Smooth muscle cell (in vitro differentiated cells): ENCODE data around the gene CBX8. TPM values are rescaled to one million over a fixed set of nuclear protein-coding genes. Genes with fewer than 3 reads are reported as not detected.

Experiments
- DNase-seq: peaks from one replicate; lab custom pipeline; 2025; ENCODE audit not compliant: unreplicated experiment; lab: John Stamatoyannopoulos, UW
- H2AFZ ChIP-seq: fragments of 200-600 bp; sonication (generic); 2 replicates; pipeline ENCODE4 v1.6.0; 2016; ENCODE audit warnings: antibody characterized with exemption, low read depth, mild to moderate bottlenecking
- H3F3A ChIP-seq: fragments of 200-600 bp; sonication (generic); 2 replicates; pipeline ENCODE4 v1.6.0; 2017; ENCODE audit warnings: antibody characterized with exemption, low read depth
- H3K27ac ChIP-seq: fragments of 200-600 bp; sonication (generic); 2 replicates; pipeline ENCODE4 v1.5.1; 2016; ENCODE audit warnings: low read depth, mild to moderate bottlenecking
- H3K27me3 ChIP-seq: fragments of 200-600 bp; sonication (generic); 2 replicates; pipeline ENCODE4 v1.6.1; 2016; ENCODE audit warnings: low read depth, mild to moderate bottlenecking
- H3K36me3 ChIP-seq: fragments of 200-600 bp; sonication (generic); 2 replicates; pipeline ENCODE4 v1.5.1; 2016; ENCODE audit warnings: low read depth
- H3K4me1 ChIP-seq: fragments of 200-600 bp; sonication (generic); 2 replicates; pipeline ENCODE4 v1.5.1; 2016; ENCODE audit warnings: low read depth
- H3K4me2 ChIP-seq: fragments of 200-600 bp; sonication (generic); 2 replicates; pipeline ENCODE4 v1.6.0; 2016; ENCODE audit warnings: mild to moderate bottlenecking
- H3K4me3 ChIP-seq: fragments of 200-600 bp; sonication (generic); 2 replicates; pipeline ENCODE4 v1.5.1; 2016; ENCODE audit warnings: mild to moderate bottlenecking
- H3K79me2 ChIP-seq: fragments of 200-600 bp; sonication (generic); 2 replicates; pipeline ENCODE4 v1.6.0; 2016; ENCODE audit warnings: low read depth, mild to moderate bottlenecking
- H3K9ac ChIP-seq: fragments of 200-600 bp; sonication (generic); 2 replicates; pipeline ENCODE4 v1.6.0; 2016; ENCODE audit warnings: low read depth
- H3K9me3 ChIP-seq: fragments of 200-600 bp; sonication (generic); replicated peaks from 2 replicates; pipeline ENCODE4 v1.5.1; 2016; ENCODE audit warnings: low read depth
- H4K20me1 ChIP-seq: fragments of 200-600 bp; sonication (generic); 2 replicates; pipeline ENCODE4 v1.6.0; 2016; ENCODE audit warnings: low read depth
- CTCF ChIP-seq: fragments of 200-600 bp; sonication (generic); IDR thresholded peaks from 2 replicates; pipeline ENCODE4 v1.5.1; 2017; ENCODE audit warnings: borderline replicate concordance, mild to moderate bottlenecking, antibody characterized with exemption; ENCODE audit not compliant: insufficient read depth, poor library complexity, severe bottlenecking
- WGBS: methylation state at CpG from one replicate; pipeline ENCODE4 v1.1.7; 2016; ENCODE audit warnings: low lambda C conversion rate; 5-methylcytosine and 5-hydroxymethylcytosine counted together
- polyA plus RNA-seq: library from polyadenylated mRNA; unstranded; fragments of >200 nt; fragmentation: Nextera tagmentation; extraction: Ambion mirVana; gene quantifications from 2 replicates; pipeline ENCODE4 v1.2.1, GENCODE V29; 2016
- total RNA-seq: library from RNA; depleted of rRNA; stranded (reverse); fragments of >200 nt; gene quantifications from 2 replicates; pipeline ENCODE4 v1.2.3, GENCODE V29; 2014

Gene CBX8
- total and polyA plus RNA-seq, 2 experiments from 2014 or later = 2.6 to 4.3 TPM

- Histone ChIP-seq H2AFZ (no peak overlapping the region), H3K36me3 (no peaks in the 10 kb centered on the region), H3K4me2 (peak overlapping the region; percentile 100), H3K9ac (no peak overlapping the region), H3K79me2 (peaks cover 11% of the 10 kb centered on the region), H3K27ac (no peak overlapping the region), H3K9me3 (no peaks in the 10 kb centered on the region), H3K27me3 (peaks cover 32% of the 10 kb centered on the region), H3K4me3 (peak overlapping the region; percentile 62), H4K20me1 (peaks cover 14% of the 10 kb centered on the region), H3K4me1 (peaks cover 42% of the 10 kb centered on the region), H3F3A (peaks cover 24% of the 10 kb centered on the region)
- no peak for TF ChIP-seq CTCF
- no peak for DNase-seq
- WGBS = 8% methylated on average over 20 of the region's 20 CpGs
These were observed 45.3 kb upstream of the CBX8 start for GRCh38 chr17:79842136-79842655.

- DNase-seq = no peak
- H3K79me2 ChIP-seq = peaks cover 17% of the 10 kb centered on the region
These were observed 44.7 kb upstream of the CBX8 start for GRCh38 chr17:79841369-79842135.

GRCh38 chr17:79840989-79841286 is 44.1 kb upstream of the CBX8 start:
- Histone ChIP-seq H3K36me3 (no peaks in the 10 kb centered on the region), H4K20me1 (peaks cover 27% of the 10 kb centered on the region), H3K4me2 (peak overlapping the region; percentile 100), H3K4me3 (peak overlapping the region; percentile 49), H3K27me3 (peaks cover 32% of the 10 kb centered on the region), H3K9me3 (no peaks in the 10 kb centered on the region), H2AFZ (no peak overlapping the region), H3K79me2 (peaks cover 24% of the 10 kb centered on the region), H3K9ac (no peak overlapping the region), H3F3A (peaks cover 24% of the 10 kb centered on the region), H3K27ac (no peak overlapping the region), H3K4me1 (peaks cover 54% of the 10 kb centered on the region)
- DNase-seq = no peak
- 3% methylated on average over 19 of the region's 19 CpGs for WGBS
- no peak for TF ChIP-seq CTCF

More at GRCh38 chr17:79841369-79842135, 44.7 kb upstream of the CBX8 start:
- WGBS = 4% methylated on average over 47 of the region's 55 CpGs
- Histone ChIP-seq H3K4me1 (peaks cover 48% of the 10 kb centered on the region), H3K4me2 (peak overlapping the region; percentile 100), H3K9ac (no peak overlapping the region), H3F3A (peaks cover 24% of the 10 kb centered on the region), H2AFZ (no peak overlapping the region), H3K27ac (no peak overlapping the region), H4K20me1 (peaks cover 20% of the 10 kb centered on the region), H3K9me3 (no peaks in the 10 kb centered on the region), H3K27me3 (peaks cover 32% of the 10 kb centered on the region), H3K4me3 (no peak overlapping the region), H3K36me3 (no peaks in the 10 kb centered on the region)
- no peak for TF ChIP-seq CTCF
